Activated B cell treated with CpG ODN at 0.5 μM for 24 hours (primary cell): ENCODE data around the gene SMG9. TPM values are rescaled to one million over a fixed set of nuclear protein-coding genes. Genes with fewer than 3 reads are reported as not detected.

Experiments used
- ATAC-seq: fragments of 200-7000 bp; cut with Tn5 transposase; one replicate; pipeline ENCODE4 v1.10.0; 2021; ENCODE audit warnings: low read depth, mild to moderate bottlenecking, moderate library complexity
- CTCF ChIA-PET: fragments of 350-600 bp; sonication (Branson Sonifier 250); formaldehyde crosslinking; loops from one replicate; lab custom pipeline; 2021; ENCODE audit warnings: antibody characterized with exemption; lab: Charles Lee
- POLR2A ChIA-PET: fragments of 350-600 bp; sonication (Branson Sonifier 250); formaldehyde crosslinking; loops from one replicate; lab custom pipeline; 2021; ENCODE audit warnings: antibody characterized with exemption; lab: Charles Lee
- DNase-seq: peaks from one replicate; pipeline ENCODE4 v3.0.0; 2022
- H3K27ac Mint-ChIP-seq: one replicate; pipeline ENCODE4 v1.8.0; 2020; ENCODE audit warnings: mixed read lengths
- H3K27me3 Mint-ChIP-seq: one replicate; pipeline ENCODE4 v1.8.0; 2021; ENCODE audit warnings: mixed read lengths
- H3K36me3 Mint-ChIP-seq: one replicate; pipeline ENCODE4 v1.8.0; 2021; ENCODE audit warnings: low read depth, mixed read lengths
- H3K4me1 Mint-ChIP-seq: one replicate; pipeline ENCODE4 v1.8.0; 2021; ENCODE audit warnings: mixed read lengths
- H3K4me3 Mint-ChIP-seq: one replicate; pipeline ENCODE4 v1.8.0; 2020; ENCODE audit warnings: mild to moderate bottlenecking, mixed read lengths
- H3K9me3 Mint-ChIP-seq: one replicate; pipeline ENCODE4 v1.8.0; 2020; ENCODE audit warnings: mixed read lengths
- intact Hi-C: fragments of 100-400 bp; cut with micrococcal nuclease; formaldehyde crosslinking; loops from one replicate; pipeline ENCODE4 v1.15.1; 2024
- total RNA-seq: library from RNA; stranded (reverse); gene quantifications from 2 replicates; pipeline ENCODE4 v1.2.3, GENCODE V29; 2022
- TF ChIP-seq, protein P1 (sequence below): fragments of 200-600 bp; IDR thresholded peaks from one replicate; pipeline ENCODE4 v1.8.0; 2022; ENCODE audit warnings: antibody characterized with exemption, mild to moderate bottlenecking

SMG9 gene
- total RNA-seq, 1 donor from 2014 or later, result 105 TPM

DNA sequence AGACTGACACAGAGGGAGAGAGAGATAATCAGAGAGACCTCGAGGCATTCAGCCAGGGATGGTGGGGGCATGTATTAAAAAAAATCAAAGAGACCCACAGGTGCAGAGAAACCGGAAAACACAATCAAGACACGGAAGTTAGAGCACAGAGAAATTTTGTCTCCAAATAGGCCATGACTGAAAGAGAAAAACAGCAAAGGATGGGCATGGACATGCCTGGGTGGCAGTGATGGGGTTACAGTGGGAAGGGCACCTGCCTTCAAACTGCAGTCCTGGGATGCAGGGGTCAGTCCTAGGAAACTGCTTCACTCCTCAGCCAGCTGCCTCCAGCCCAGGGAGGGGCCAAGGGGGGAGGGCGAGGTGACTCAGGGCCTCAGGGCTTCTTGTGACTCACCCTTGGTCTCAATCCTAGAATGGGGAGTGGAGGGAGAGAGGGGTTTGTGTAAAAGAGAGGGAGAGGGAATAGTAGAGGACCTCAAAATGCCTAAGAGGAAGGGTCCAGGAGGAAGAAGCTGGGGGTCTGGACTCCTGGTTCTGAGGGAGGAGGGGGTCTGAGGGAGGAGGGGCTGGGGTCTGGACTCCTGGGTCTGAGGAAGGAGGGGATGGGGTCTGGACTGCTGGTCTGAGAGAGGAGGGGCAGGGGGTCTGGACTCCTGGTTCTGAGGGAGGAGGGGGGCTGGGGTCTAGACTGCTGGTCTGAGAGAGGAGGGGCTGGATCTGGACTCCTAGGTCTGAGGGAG is 29.6 kb upstream of the SMG9 start:
- H3K4me1 Mint-ChIP-seq, result peaks cover 48% of the 10 kb centered on the region
- H3K27ac Mint-ChIP-seq, result peak overlapping the region; percentile 94
- ATAC-seq, result peak; percentile 15
- no peaks in the 10 kb centered on the region for H3K9me3 Mint-ChIP-seq
- H3K4me3 Mint-ChIP-seq, result peak overlapping the region; percentile 88
- H3K36me3 Mint-ChIP-seq, result peaks cover 7% of the 10 kb centered on the region
- POLR2A ChIA-PET, result interaction anchor here (0.6 to 12.2 kb wide), 7 partner anchors 9 to 252 kb away, joined by 3 to 661 read pairs (median 4); partner anchors contain the start of genes IRGQ, SMG9, ZNF575 and ZNF576
- TF ChIP-seq, protein P1, sequence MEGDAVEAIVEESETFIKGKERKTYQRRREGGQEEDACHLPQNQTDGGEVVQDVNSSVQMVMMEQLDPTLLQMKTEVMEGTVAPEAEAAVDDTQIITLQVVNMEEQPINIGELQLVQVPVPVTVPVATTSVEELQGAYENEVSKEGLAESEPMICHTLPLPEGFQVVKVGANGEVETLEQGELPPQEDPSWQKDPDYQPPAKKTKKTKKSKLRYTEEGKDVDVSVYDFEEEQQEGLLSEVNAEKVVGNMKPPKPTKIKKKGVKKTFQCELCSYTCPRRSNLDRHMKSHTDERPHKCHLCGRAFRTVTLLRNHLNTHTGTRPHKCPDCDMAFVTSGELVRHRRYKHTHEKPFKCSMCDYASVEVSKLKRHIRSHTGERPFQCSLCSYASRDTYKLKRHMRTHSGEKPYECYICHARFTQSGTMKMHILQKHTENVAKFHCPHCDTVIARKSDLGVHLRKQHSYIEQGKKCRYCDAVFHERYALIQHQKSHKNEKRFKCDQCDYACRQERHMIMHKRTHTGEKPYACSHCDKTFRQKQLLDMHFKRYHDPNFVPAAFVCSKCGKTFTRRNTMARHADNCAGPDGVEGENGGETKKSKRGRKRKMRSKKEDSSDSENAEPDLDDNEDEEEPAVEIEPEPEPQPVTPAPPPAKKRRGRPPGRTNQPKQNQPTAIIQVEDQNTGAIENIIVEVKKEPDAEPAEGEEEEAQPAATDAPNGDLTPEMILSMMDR, result no peak
- H3K27me3 Mint-ChIP-seq, result no peaks in the 10 kb centered on the region
- DNase-seq, result peak; percentile 50
- CTCF ChIA-PET, result interaction anchor here (0.8 to 8.6 kb wide), 15 partner anchors 12 to 337 kb away, joined by 3 to 113 read pairs (median 5); partner anchors contain the start of gene SMG9
- intact Hi-C loops, result loop anchor here (1.0 to 10.0 kb wide), 5 partner anchors 83 to 340 kb away; partner anchors contain the start of genes IRGQ, ZNF575 and ZNF576

DNA sequence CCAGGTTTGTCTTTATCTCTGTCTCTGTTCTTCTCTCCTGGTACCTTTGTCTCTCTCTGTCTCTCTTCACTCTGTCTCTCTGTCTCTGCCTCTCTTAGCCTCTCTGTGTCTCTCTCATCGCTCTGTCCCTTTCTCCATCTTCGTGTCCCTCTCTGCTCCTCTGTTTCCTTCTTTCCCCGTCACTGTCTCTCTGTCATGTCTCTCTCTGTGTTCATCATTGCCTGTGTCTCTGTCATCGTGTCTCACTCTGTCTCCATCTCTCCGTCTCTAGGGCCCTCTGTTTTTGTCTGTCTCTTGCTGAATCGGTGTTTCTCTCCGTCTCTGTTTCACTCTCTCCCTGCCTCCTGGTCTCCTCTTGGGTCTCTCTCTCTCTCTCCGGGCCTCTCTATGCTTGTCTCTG is 28.9 kb upstream of the SMG9 start:
- POLR2A ChIA-PET, result interaction anchor here (1.3 to 12.2 kb wide), 2 partner anchors 9 to 23 kb away, joined by 3 to 661 read pairs; partner anchors contain the start of gene SMG9
- Mint-ChIP-seq H3K4me3 (peak overlapping the region; percentile 88), H3K9me3 (no peaks in the 10 kb centered on the region), H3K27ac (peak overlapping the region; percentile 94), H3K27me3 (no peaks in the 10 kb centered on the region), H3K4me1 (peaks cover 55% of the 10 kb centered on the region), H3K36me3 (peaks cover 14% of the 10 kb centered on the region)
- TF ChIP-seq, protein P1, result no peak
- ATAC-seq, result no peak
- no peak for DNase-seq
- intact Hi-C loops, result loop anchor here (1.0 to 10.0 kb wide), 5 partner anchors 82 to 339 kb away; partner anchors contain the start of genes IRGQ, ZNF575 and ZNF576
- CTCF ChIA-PET, result interaction anchor here (8.6 kb wide), 1 partner anchor 37 kb away, joined by 113 read pairs; no protein-coding TSS in a partner anchor

DNA sequence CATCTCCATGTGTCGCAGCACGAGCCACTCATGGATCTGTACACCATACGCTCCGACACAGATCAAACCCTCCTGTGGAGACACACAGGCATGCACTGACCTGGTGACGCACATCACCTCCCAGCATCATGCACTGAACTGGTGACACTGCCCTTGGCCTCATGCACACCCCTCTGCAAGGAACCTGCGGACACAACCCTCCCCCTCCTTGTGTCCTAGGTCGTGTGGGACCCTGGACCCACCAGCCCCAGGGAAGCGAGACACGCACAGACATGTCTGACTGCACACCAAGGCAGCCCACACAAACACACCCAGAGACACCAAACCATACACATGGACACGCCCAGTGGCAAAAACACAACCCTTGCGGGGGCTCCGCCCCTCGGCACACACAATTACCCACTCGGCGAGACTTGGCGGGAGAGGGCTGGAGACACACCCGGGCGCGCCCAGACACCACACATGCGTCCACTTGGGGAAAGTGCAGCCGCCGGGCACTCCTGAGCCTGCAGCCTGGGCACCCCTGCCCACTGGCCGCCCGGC is 28.0 kb upstream of the SMG9 start:
- intact Hi-C loops, result loop anchor here (5.0 to 10.0 kb wide), 4 partner anchors 188 to 338 kb away; partner anchors contain the start of genes IRGQ, ZNF575 and ZNF576
- DNase-seq (peak; percentile 51), ATAC-seq (peak; percentile 41)
- Mint-ChIP-seq H3K27ac (peak overlapping the region; percentile 94), H3K4me1 (peaks cover 64% of the 10 kb centered on the region), H3K36me3 (peaks cover 20% of the 10 kb centered on the region), H3K9me3 (no peaks in the 10 kb centered on the region), H3K27me3 (no peaks in the 10 kb centered on the region), H3K4me3 (peak overlapping the region; percentile 88)
- TF ChIP-seq, protein P1, result no peak
- ChIA-PET CTCF (interaction anchor here (1.0 to 8.6 kb wide), 2 partner anchors 15 to 37 kb away, joined by 4 to 113 read pairs; no protein-coding TSS in a partner anchor), POLR2A (interaction anchor here (0.6 to 12.2 kb wide), 2 partner anchors 23 to 38 kb away, joined by 6 to 661 read pairs; partner anchors contain the start of gene SMG9)

DNA sequence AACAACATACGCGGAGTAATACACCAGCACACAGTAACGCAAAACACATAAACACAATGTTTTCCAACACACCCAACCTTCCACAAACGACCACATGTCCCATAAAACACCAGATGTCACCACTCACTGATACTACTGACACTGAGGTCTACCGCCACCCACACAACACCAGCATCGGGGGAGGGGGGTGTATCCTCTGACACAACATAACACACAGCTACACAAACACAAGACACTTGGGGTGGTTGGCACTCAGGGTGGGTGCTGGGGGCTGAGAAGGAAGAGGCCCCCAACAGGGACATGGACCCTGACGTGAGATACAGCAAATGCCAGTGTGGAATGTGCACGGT is 27.5 kb upstream of the SMG9 start:
- Mint-ChIP-seq H3K27ac (peak overlapping the region; percentile 94), H3K27me3 (no peaks in the 10 kb centered on the region), H3K4me3 (peak overlapping the region; percentile 88), H3K36me3 (peaks cover 22% of the 10 kb centered on the region), H3K9me3 (no peaks in the 10 kb centered on the region), H3K4me1 (peaks cover 68% of the 10 kb centered on the region)
- DNase-seq (no peak), ATAC-seq (no peak)
- CTCF ChIA-PET, result interaction anchor here (0.7 to 8.6 kb wide), 3 partner anchors 14 to 36 kb away, joined by 4 to 113 read pairs (median 4); no protein-coding TSS in a partner anchor
- TF ChIP-seq, protein P1, result no peak
- POLR2A ChIA-PET, result interaction anchor here (4.4 to 12.2 kb wide), 2 partner anchors 22 to 36 kb away, joined by 53 to 661 read pairs; partner anchors contain the start of gene SMG9
- intact Hi-C loops, result loop anchor here (5.0 to 10.0 kb wide), 4 partner anchors 187 to 337 kb away; partner anchors contain the start of genes IRGQ, ZNF575 and ZNF576
